Hippocampal formation (tissue), 2 donors: Measurements from ENCODE around the gene FCAR.
"Not testable (repeated sequence)": the region's sequence is repeated elsewhere in the genome, so short reads cannot be mapped to it uniquely, and the experiment has no call there.

Experiments
- DNase-seq, 2 donors: peaks; one replicate each; lab custom pipeline; 2025; lab: John Stamatoyannopoulos, UW

FCAR gene

DNA sequence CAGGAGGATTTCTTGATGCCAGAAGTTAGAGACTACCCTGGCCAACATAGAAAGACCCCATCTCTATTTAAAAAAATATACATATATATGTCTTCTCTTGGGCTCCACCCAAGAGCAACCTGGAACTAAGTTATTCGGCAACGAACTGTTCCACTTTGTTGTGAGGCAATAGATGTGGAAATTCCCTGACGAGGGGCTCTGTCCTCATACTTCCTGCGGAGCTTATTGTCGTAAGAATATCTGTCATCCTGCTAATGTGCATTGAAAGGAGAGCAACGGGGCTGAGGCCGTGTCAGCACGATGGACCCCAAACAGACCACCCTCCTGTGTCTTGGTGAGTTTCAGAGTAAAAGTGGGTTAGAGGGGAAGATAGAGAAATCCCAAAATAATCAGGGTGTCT is at the start of gene FCAR:
FCAR (plus strand) TSS at position 246 of the 400 bp plus-strand sequence; CDS start at position 301, 55 bp downstream.
- no peak for DNase-seq

DNA sequence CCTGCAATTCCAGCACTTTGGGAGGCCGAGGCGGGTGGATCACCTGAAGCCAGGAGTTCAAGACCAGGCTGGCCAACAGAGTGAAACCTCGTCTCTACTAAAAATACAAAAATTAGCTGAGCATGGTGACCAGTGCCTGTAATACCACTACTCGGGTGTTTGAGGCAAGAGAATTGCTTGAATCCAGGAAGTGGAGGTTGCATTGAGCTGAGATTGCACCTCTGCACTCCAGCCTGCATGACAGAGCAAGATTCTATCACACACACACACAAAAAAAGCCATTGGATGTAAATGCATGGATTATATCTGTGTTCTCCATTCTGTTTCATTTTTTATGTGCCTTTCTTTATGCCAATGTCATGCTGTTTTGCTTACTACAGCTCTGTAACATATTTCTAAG is 49.6 kb upstream of the FCAR start:
- not testable (repeated sequence) for DNase-seq

DNA sequence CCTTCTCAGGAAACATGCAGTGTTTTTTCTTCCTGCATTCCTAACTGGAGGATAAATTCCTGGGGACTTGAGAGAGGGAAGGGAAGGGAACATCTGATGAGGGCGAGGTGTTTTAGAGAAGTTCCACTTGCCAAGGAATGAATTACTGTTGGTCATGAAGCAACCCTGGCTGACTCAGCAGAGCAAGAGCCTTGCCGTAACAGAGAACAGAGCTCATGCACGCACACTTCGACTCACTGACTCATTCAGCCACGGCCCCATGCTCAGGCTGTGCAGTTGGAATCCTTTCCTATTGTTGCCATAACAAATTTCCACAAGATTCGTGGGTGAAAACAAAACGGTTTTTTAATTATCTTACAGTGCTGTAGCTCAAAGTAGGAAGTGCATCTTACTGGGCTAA is 48.7 kb upstream of the FCAR start:
- DNase-seq = not testable (repeated sequence)

DNA sequence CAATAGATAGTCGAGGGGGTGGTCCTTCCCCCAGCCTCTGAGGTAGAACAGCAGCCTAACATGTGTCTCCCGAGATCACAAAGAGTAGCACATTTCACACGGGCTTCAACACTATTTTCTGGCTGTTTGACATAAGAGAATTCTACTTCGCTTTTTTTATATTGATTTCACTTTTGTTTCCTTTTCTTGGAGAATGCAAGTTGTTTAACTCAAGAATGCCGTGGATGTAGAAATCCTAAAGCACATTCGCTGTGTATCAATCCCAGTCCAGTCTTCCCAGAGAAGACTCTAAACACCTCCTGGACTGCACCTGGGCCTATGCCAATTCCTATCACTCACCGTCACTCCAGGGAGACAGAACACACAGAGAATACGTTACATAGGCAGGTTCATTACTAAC is 46.0 kb upstream of the FCAR start:
- DNase-seq = not testable (repeated sequence)

DNA sequence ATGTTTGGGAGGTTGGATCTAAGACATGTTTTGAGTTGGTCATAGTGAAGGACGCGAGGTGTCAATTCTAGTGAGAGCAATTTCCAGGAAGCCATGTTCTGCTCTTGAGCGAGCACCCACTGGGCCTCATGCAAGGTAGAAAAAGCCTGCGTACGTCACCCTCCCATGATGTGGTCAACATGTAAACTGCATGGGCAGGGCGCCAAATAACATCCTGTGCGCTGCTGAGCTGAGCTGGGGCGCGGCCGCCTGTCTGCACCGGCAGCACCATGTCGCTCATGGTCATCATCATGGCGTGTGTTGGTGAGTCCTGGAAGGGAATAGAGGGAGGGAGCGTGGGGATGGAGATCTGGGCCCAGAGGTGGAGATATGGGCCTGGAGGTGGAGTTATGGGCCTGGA is 41.5 kb upstream of the FCAR start, which contains the start of gene KIR2DS4:
KIR2DS4 (plus strand) TSS at position 181 of the 400 bp plus-strand sequence.
- DNase-seq = not testable (repeated sequence)

DNA sequence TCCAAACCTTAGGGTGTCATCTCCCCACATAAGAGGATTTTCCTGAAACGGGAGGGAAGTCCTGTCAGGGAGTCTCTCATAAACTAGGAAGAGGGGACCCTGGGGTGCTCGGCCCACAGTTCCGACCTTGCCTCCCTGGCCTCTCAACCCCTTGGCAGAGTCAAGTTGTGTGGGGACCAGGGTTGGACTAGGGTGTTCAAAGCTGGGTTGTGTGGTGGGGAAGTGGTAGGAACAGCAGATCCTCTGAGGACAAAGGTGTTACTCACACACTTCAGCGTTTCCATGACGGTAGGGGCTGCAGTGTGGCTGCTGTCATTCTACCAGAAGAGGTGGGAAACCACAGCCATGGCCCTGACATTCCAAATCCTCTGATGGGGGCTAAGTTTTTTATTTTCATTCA is 38.9 kb upstream of the FCAR start:
- DNase-seq = not testable (repeated sequence)

DNA sequence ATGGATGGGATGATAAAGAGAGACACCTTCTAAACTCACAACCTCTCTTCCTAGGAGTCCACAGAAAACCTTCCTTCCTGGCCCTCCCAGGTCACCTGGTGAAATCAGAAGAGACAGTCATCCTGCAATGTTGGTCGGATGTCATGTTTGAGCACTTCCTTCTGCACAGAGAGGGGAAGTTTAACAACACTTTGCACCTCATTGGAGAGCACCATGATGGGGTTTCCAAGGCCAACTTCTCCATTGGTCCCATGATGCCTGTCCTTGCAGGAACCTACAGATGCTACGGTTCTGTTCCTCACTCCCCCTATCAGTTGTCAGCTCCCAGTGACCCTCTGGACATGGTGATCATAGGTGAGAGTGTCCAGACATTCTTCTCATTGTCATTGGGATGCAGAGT is 36.5 kb upstream of the FCAR start:
- not testable (repeated sequence) for DNase-seq

DNA sequence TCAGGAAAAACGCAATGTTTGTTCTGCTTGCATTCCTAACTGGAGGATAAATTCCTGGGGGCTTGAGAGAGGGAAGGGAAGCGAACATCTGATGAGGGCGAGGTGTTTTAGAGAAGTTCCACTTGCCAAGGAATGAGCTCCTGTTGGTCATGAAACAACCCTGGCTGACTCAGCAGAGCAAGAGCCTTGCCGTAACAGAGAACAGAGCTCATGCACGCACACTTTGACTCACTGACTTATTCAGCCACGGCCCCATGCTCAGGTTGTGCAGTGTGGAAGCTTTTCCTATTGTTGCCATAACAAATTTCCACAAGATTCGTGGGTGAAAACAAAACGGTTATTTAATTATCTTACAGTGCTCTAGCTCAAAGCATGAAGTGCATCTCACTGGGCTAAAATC is 30.9 kb upstream of the FCAR start:
- not testable (repeated sequence) for DNase-seq

DNA sequence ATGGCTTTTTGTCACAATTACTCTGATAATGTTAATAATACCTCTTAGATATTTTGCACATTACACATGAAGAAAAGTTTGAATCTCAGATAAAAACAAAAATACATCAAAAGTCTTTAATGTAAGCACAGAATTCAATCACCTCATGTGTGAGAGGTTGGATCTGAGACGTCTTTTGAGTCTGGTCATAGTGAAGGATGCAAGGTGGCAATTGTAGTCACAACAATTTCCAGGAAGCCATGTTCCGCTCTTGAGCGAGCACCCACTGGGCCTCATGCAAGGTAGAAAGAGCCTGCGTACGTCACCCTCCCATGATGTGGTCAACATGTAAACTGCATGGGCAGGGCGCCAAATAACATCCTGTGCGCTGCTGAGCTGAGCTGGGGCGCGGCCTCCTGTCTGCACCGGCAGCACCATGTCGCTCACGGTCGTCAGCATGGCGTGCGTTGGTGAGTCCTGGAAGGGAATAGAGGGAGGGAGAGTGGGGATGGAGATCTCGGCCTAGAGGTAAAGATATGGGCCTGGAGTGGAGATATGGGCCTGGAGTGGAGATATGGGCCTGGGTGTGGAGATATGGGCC is 23.9 kb upstream of the FCAR start, which contains the start of gene KIR3DL2:
KIR3DL2 (plus strand) TSS at position 383 of the 580 bp plus-strand sequence; CDS start at position 416, 33 bp downstream.
- DNase-seq = not testable (repeated sequence)

DNA sequence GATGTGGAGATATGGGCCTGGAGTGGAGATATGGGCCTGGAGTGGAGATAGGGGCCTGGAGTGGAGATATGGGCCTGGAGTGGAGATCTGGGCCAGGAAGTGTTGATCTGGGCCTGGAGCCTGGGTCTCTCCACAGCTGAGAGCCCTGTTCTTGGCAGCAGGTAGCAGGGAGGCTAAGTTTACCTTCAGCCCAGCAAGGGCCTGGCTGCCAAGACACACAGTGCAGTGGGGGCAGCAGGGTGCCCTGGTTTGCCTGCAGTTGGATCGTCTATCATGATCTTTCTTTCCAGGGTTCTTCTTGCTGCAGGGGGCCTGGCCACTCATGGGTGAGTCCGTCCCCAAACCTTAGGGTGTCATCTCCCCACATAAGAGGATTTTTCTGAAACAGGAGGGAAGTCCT is 23.1 kb upstream of the FCAR start:
- DNase-seq = no peak

DNA sequence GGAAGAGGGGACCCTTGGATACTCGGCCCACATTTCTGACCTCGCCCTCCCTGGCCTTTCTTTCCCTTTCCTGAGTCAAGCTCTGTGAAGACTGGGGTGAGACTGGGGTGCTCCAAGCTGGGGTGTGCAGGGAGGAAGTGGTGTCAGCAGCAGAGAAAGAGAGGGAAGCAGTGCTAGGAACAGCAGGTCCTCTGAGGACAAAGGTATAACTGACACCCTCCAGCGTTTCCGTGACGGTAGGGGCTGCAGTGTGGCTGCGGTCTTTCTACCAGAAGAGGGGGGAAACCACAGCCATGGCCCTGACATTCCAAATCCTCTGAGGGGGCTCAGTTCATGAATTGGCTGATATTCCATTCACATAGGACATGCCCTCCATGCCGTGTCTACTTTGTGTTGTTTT is 22.7 kb upstream of the FCAR start:
- DNase-seq = no peak

DNA sequence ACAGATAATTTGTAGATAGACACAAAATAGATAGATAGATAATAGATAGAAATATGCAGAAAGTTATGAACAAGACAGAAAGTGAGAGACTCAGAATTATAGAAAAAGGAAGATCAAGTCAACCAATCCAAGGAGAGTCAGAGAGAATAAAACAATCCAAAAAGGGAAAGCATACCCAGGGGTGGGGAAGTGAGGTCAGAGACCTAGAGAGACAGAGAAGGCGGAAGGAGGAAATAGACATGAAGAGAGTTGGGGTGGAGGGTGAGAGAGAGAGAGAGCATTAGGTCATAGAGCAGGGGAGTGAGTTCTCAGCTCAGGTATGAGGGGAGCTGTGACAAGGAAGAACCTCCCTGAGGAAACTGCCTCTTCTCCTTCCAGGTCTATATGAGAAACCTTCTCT is 18.8 kb upstream of the FCAR start:
- not testable (repeated sequence) for DNase-seq

DNA sequence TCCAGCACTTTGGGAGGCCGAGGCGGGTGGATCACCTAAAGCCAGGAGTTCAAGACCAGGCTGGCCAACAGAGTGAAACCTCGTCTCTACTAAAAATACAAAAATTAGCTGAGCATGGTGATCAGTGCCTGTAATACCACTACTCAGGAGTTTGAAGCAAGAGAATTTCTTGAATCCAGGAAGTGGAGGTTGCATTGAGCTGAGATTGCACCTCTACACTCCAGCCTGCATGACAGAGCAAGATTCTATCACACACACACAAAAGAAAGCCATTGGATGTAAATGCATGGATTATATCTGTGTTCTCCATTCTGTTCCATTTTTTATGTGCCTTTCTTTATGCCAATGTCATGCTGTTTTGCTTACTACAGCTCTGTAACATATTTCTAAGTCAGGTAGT is 15.6 kb upstream of the FCAR start:
- not testable (repeated sequence) for DNase-seq

DNA sequence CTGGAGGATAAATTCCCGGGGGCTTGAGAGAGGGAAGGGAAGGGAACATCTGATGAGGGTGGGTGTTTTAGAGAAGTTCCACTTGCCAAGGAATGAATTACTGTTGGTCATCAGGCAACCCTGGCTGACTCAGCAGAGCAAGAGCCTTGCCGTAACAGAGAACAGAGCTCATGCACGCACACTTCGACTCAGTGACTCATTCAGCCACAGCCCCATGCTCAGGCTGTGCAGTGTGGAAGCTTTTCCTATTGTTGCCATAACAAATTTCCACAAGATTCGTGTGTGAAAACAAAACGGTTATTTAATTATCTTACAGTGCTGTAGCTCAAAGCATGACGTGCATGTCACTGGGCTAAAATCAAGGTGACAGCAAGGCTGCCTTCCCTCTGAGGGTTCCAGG is 14.6 kb upstream of the FCAR start:
- not testable (repeated sequence) for DNase-seq

DNA sequence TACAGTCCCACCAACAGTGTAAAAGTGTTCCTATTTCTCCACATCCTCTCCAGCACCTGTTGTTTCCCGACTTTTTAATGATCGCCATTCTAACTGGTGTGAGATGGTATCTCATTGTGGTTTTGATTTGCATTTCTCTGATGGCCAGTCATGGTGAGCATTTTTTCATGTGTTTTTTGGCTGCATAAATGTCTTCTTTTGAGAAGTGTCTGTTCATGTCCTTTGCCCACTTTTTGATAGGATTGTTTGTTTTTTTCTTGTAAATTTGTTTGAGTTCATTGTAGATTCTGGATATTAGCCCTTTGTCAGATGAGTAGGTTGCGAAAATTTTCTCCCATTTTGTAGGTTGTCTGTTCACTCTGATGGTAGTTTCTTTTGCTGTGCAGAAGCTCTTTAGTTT is 10.6 kb upstream of the FCAR start:
- DNase-seq = not testable (repeated sequence)

DNA sequence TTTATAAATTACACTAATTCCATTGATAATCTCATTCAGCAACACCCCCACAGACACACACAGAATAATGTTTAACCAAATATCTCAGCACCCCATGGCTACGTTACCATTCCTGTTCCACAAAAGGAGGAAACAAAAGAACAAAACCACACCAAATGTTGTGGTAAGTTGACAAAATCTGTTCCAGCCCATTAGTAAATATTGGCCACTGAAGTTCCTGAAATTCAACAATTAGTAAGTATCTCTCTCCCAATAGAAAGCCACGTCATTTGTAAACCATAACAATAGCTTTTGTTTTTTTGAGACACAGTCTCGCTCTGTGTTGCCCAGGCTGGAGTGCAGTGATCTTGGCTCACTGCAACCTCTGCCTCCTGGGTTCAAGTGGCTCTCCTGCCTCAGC is 2.3 kb upstream of the FCAR start:
- no peak for DNase-seq

DNA sequence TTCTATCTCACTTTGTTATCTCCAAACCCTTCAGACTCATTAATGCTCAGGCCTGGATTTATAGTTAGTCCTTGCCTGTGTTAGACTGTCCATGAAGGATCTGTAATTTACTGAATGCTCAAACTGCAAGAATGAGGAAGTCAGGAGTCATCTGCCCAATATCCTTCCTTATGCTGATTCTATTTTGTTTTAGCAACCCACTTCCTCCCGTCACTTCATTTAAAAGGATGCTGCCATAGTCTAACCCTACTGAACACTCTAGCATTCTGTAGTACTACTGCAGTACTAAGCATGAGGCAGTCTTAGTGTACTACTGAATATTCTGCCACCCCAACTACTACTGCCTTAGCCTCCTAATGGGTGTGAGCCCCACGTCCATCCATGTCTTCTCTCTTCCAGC is 1.5 kb downstream of the FCAR start:
- no peak for DNase-seq

DNA sequence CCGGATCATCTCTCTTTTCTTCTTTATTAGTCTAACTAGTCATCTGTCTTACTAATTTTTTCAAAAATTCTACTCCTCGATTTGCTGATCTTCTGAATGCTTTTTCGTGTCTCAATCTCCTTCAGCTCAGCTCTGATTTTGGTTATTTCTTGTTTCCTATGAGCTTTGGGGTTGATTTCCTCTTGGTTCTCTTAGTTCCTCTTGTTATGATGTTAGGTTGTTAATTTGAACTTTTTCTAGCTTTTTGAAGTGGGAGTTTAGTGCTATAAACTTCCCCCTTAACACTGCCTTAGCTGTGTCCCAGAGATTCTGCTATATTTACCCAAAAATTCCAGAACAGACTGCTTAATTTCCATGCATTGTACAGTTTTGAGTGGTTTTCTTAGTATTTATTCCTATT is 3.4 kb downstream of the FCAR start:
- no peak for DNase-seq

DNA sequence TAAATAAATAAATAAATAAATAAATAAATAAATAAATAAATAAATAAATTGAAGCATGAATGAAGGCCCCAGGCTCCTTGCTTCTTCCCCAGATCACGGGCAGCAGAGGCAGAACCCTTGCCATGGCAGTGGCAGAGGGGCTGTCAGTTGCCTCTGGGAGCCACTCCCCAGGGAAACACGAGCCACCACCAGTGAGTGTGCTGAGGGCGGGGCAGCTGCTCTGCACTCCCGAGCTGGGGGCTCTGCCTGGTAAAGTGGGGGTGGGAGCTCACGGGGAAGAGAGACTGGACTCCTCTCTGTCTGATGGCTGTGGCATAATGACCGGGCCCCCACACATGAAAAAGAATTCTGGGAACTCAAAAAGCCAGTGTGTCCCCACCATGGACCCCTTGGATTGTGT is 7.8 kb downstream of the FCAR start:
- DNase-seq = no peak

DNA sequence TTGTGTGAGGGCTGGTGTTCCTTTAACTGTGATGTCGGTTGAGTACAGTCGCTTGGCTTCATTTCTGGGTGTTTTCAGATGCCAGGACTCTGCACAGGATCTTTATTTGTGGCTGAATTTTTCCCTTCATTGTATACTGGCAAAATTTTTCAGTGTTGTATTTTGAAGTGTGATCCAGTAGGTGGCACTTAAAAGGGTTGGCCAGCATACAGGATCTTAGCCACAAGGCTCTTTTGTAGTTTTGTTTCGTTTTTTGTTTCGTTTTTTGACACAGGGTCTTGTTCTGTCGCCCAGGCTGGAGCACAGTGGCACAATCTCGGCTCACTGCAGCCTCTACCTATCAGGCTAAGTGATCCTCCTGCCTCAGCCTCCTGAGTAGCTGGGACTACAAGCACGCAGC is 8.7 kb downstream of the FCAR start:
- no peak for DNase-seq

DNA sequence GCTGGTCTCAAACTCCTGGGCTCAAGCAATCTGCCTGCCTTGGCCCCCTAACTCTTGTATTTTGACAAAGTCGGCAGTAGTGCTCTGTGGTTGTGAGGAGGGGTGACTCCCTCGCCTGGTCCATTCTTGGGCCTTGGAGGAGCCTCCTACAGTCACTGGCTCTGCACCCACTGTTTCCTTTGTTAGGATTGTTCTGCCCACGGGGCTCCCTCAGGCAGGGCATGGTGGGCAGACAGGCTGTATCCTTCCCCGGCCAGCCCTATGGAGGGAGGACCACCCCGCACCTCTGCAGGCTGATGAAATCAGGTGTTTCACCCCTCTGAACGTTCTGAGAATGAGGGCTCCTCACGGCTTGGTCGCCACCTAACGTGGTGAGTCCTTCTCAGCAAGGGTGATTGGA is 9.2 kb downstream of the FCAR start:
- DNase-seq = no peak

DNA sequence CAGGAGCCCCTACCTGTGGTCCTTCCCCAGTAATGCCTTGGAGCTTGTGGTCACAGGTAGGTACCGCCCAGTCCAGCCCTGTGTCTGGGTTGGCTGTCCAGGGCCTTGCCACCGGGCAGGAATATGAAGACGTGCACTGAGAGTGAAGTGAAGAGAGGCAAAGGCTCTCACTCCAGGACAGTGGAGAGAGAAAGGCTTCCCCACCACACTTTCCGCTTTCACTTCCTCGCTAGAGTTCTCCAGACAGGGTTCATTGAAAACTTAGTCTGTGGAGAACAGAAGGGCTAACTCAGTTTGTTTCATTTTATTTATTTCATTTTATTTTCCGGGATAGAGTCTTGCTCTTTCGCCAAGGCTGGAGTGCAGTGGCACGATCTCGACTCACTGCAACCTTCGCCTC is 14.2 kb downstream of the FCAR start:
- no peak for DNase-seq

DNA sequence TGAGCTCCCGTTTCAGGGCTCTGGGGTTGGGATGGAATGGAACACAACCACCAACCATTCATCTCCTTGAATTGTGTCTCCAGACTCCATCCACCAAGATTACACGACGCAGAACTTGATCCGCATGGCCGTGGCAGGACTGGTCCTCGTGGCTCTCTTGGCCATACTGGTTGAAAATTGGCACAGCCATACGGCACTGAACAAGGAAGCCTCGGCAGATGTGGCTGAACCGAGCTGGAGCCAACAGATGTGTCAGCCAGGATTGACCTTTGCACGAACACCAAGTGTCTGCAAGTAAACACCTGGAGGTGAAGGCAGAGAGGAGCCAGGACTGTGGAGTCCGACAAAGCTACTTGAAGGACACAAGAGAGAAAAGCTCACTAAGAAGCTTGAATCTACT is 15.5 kb downstream of the FCAR start:
- DNase-seq = no peak

DNA sequence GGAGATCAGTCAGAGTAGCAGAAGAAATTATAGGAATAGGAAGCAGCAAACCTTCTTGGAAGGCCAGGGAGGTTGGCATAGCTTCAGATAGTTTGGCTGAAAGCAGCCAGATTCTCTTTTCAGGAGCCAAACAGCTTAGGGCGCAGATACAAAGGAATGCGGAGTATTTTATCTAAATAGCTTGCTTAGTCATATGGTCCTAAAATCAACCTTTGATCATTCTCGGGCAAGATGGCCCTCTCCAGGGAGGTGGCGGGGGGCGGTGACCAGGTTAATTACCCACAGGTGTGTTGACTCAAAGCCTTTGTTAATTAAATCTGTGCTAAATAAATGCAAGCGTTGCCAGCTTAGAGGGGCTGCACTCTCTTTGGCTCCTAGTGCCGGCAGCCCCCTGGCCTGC is 19.4 kb downstream of the FCAR start:
- no peak for DNase-seq
